ENCODE results near the gene P4HA2. TPM values are rescaled to one million over a fixed set of nuclear protein-coding genes. Genes with fewer than 3 reads are reported as not detected.

The P4HA2 gene
- total and polyA plus RNA-seq, 2 of the 13 experiments (the other 11 are each of a cell fraction or from before 2014, with no cell fraction given): 37.7 to 126 TPM

GRCh38 chr5:132223861-132224260 lies 3.8 kb downstream of the P4HA2 start (continued):
- TF ChIP-seq, protein P1, sequence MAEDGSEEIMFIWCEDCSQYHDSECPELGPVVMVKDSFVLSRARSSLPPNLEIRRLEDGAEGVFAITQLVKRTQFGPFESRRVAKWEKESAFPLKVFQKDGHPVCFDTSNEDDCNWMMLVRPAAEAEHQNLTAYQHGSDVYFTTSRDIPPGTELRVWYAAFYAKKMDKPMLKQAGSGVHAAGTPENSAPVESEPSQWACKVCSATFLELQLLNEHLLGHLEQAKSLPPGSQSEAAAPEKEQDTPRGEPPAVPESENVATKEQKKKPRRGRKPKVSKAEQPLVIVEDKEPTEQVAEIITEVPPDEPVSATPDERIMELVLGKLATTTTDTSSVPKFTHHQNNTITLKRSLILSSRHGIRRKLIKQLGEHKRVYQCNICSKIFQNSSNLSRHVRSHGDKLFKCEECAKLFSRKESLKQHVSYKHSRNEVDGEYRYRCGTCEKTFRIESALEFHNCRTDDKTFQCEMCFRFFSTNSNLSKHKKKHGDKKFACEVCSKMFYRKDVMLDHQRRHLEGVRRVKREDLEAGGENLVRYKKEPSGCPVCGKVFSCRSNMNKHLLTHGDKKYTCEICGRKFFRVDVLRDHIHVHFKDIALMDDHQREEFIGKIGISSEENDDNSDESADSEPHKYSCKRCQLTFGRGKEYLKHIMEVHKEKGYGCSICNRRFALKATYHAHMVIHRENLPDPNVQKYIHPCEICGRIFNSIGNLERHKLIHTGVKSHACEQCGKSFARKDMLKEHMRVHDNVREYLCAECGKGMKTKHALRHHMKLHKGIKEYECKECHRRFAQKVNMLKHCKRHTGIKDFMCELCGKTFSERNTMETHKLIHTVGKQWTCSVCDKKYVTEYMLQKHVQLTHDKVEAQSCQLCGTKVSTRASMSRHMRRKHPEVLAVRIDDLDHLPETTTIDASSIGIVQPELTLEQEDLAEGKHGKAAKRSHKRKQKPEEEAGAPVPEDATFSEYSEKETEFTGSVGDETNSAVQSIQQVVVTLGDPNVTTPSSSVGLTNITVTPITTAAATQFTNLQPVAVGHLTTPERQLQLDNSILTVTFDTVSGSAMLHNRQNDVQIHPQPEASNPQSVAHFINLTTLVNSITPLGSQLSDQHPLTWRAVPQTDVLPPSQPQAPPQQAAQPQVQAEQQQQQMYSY (CRISPR knock-in tag; IDR thresholded peaks at IDR 0.05): no peak
- no peak for TF ChIP-seq SMARCC2 (IDR thresholded peaks at IDR 0.05)
- TF ChIP-seq ZNF703 (CRISPR knock-in tag; IDR thresholded peaks at IDR 0.05; ENCODE audit: borderline replicate concordance): no peak
- no peak for TF ChIP-seq MXI1 (IDR thresholded peaks at IDR 0.05; ENCODE audit: borderline replicate concordance, low read depth, low read length)
- TF ChIP-seq, protein P2, sequence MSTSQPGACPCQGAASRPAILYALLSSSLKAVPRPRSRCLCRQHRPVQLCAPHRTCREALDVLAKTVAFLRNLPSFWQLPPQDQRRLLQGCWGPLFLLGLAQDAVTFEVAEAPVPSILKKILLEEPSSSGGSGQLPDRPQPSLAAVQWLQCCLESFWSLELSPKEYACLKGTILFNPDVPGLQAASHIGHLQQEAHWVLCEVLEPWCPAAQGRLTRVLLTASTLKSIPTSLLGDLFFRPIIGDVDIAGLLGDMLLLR (CRISPR knock-in tag; IDR thresholded peaks at IDR 0.05): no peak
- no peak for TF ChIP-seq SETDB1 (CRISPR knock-in tag; IDR thresholded peaks at IDR 0.05; ENCODE audit: borderline replicate concordance)
- no peak for TF ChIP-seq GTF2F1 (IDR thresholded peaks at IDR 0.05; ENCODE audit: low read length)
- no peak for TF ChIP-seq ZNF530 (CRISPR knock-in tag; IDR thresholded peaks at IDR 0.05; ENCODE audit: low read depth)
- no peak for TF ChIP-seq CEBPB (IDR thresholded peaks at IDR 0.05; ENCODE audit: borderline replicate concordance, low read depth, low read length)
- no peak for TF ChIP-seq BCL6 (CRISPR knock-in tag; IDR thresholded peaks at IDR 0.05)
- no peak for TF ChIP-seq ZNF3 (CRISPR knock-in tag; IDR thresholded peaks at IDR 0.05)
- TF ChIP-seq, protein P3, sequence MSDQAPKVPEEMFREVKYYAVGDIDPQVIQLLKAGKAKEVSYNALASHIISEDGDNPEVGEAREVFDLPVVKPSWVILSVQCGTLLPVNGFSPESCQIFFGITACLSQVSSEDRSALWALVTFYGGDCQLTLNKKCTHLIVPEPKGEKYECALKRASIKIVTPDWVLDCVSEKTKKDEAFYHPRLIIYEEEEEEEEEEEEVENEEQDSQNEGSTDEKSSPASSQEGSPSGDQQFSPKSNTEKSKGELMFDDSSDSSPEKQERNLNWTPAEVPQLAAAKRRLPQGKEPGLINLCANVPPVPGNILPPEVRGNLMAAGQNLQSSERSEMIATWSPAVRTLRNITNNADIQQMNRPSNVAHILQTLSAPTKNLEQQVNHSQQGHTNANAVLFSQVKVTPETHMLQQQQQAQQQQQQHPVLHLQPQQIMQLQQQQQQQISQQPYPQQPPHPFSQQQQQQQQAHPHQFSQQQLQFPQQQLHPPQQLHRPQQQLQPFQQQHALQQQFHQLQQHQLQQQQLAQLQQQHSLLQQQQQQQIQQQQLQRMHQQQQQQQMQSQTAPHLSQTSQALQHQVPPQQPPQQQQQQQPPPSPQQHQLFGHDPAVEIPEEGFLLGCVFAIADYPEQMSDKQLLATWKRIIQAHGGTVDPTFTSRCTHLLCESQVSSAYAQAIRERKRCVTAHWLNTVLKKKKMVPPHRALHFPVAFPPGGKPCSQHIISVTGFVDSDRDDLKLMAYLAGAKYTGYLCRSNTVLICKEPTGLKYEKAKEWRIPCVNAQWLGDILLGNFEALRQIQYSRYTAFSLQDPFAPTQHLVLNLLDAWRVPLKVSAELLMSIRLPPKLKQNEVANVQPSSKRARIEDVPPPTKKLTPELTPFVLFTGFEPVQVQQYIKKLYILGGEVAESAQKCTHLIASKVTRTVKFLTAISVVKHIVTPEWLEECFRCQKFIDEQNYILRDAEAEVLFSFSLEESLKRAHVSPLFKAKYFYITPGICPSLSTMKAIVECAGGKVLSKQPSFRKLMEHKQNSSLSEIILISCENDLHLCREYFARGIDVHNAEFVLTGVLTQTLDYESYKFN (CRISPR knock-in tag; conservative IDR thresholded peaks at IDR 0.05): no peak
- no peak for TF ChIP-seq HDAC6 (IDR thresholded peaks at IDR 0.05; ENCODE audit: low read depth, low read length)
- TF ChIP-seq, protein P4, sequence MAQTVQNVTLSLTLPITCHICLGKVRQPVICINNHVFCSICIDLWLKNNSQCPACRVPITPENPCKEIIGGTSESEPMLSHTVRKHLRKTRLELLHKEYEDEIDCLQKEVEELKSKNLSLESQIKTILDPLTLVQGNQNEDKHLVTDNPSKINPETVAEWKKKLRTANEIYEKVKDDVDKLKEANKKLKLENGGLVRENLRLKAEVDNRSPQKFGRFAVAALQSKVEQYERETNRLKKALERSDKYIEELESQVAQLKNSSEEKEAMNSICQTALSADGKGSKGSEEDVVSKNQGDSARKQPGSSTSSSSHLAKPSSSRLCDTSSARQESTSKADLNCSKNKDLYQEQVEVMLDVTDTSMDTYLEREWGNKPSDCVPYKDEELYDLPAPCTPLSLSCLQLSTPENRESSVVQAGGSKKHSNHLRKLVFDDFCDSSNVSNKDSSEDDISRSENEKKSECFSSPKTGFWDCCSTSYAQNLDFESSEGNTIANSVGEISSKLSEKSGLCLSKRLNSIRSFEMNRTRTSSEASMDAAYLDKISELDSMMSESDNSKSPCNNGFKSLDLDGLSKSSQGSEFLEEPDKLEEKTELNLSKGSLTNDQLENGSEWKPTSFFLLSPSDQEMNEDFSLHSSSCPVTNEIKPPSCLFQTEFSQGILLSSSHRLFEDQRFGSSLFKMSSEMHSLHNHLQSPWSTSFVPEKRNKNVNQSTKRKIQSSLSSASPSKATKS (CRISPR knock-in tag; IDR thresholded peaks at IDR 0.05): no peak
- no peak for TF ChIP-seq IKZF4 (CRISPR knock-in tag; IDR thresholded peaks at IDR 0.05; ENCODE audit: borderline replicate concordance, low read depth, not compliant biosample characterization)
